Loucy (cell line): ENCODE data around the gene DHRS3.

Source experiments
- H2AFZ ChIP-seq: fragments of 200-600 bp; sonication (generic); 2 replicates; pipeline ENCODE4 v1.6.0; 2016; ENCODE audit warnings: antibody characterized with exemption, mild to moderate bottlenecking, low read length, moderate library complexity
- H3F3A ChIP-seq: fragments of 200-600 bp; 2 replicates; pipeline ENCODE4 v1.6.0; 2016; ENCODE audit warnings: antibody characterized with exemption, low read depth, mild to moderate bottlenecking
- H3K27me3 ChIP-seq: fragments of 200-600 bp; sonication (generic); 2 replicates; pipeline ENCODE4 v1.6.1; 2014; ENCODE audit warnings: low read length, mild to moderate bottlenecking; ENCODE audit not compliant: insufficient read depth, poor library complexity, severe bottlenecking
- H3K36me3 ChIP-seq: fragments of 200-600 bp; sonication (generic); 2 replicates; pipeline ENCODE4 v1.6.1; 2016; ENCODE audit warnings: low read length; ENCODE audit not compliant: insufficient read depth
- H3K4me1 ChIP-seq: fragments of 200-600 bp; sonication (generic); 2 replicates; pipeline ENCODE4 v1.5.1; 2014; ENCODE audit warnings: low read length, mild to moderate bottlenecking; ENCODE audit not compliant: insufficient read depth, poor library complexity, severe bottlenecking
- H3K4me2 ChIP-seq: fragments of 200-600 bp; sonication (generic); 2 replicates; pipeline ENCODE4 v1.6.0; 2014; ENCODE audit warnings: antibody characterized with exemption, low read length, low read depth, mild to moderate bottlenecking; ENCODE audit not compliant: poor library complexity, severe bottlenecking
- H3K4me3 ChIP-seq: fragments of 200-600 bp; sonication (generic); 2 replicates; pipeline ENCODE4 v1.5.1; 2014; ENCODE audit warnings: low read length, mild to moderate bottlenecking, mixed read lengths; ENCODE audit not compliant: poor library complexity, severe bottlenecking
- H3K79me2 ChIP-seq: fragments of 200-600 bp; sonication (generic); 2 replicates; pipeline ENCODE4 v1.6.1; 2014; ENCODE audit warnings: low read length; ENCODE audit not compliant: insufficient read depth
- H3K9ac ChIP-seq: fragments of 200-600 bp; sonication (generic); 2 replicates; pipeline ENCODE4 v1.6.0; 2014; ENCODE audit warnings: mild to moderate bottlenecking, low read depth, low read length, moderate library complexity; ENCODE audit not compliant: poor library complexity, severe bottlenecking
- H3K9me2 ChIP-seq: fragments of 200-600 bp; sonication (generic); replicated peaks from 2 replicates; pipeline ENCODE4 v1.6.1; 2016; ENCODE audit warnings: low read depth, low read length, mixed read lengths
- H3K9me3 ChIP-seq: fragments of 200-600 bp; sonication (generic); 2 replicates; pipeline ENCODE4 v1.6.1; 2014; ENCODE audit warnings: mild to moderate bottlenecking, antibody characterized with exemption, low read length, low read depth; ENCODE audit not compliant: insufficient read depth
- H4K20me1 ChIP-seq: fragments of 200-600 bp; sonication (generic); 2 replicates; pipeline ENCODE4 v1.6.0; 2014; ENCODE audit warnings: antibody characterized with exemption, low read length, mild to moderate bottlenecking; ENCODE audit not compliant: insufficient read depth, poor library complexity, severe bottlenecking
- CTCF ChIP-seq: fragments of 200-600 bp; sonication (generic); conservative IDR thresholded peaks from 2 replicates; pipeline ENCODE4 v1.5.1; 2014; ENCODE audit warnings: mild to moderate bottlenecking, antibody characterized with exemption, low read length
- EZH2phosphoT487 ChIP-seq: fragments of 200-600 bp; IDR thresholded peaks from 2 replicates; pipeline ENCODE4 v1.6.1; 2018; ENCODE audit warnings: antibody characterized with exemption, mild to moderate bottlenecking, moderate library complexity, borderline replicate concordance

The DHRS3 gene

GRCh38 chr1:12591267-12591938 lies 26.6 kb downstream of the DHRS3 start:
- Histone ChIP-seq H3K9ac (no peak overlapping the region), H3K79me2 (no peaks in the 10 kb centered on the region; the same call in 1 of the 2 replicates), H3K9me3 (no peaks in the 10 kb centered on the region), H4K20me1 (no peaks in the 10 kb centered on the region), H2AFZ (no peak overlapping the region), H3K4me2 (no peak overlapping the region), H3F3A (no peaks in the 10 kb centered on the region), H3K36me3 (no peaks in the 10 kb centered on the region), H3K9me2 (no peaks in the 10 kb centered on the region), H3K4me3 (no peak overlapping the region), H3K4me1 (no peaks in the 10 kb centered on the region), H3K27me3 (no peaks in the 10 kb centered on the region)
- TF ChIP-seq EZH2phosphoT487 = no peak
- no peak for TF ChIP-seq CTCF

- H3K79me2 ChIP-seq = no peaks in the 10 kb centered on the region; the same call in 1 of the 2 replicates
- H3K27me3 ChIP-seq = no peaks in the 10 kb centered on the region
- no peak overlapping the region for H3K4me2 ChIP-seq
- no peaks in the 10 kb centered on the region for H3K9me2 ChIP-seq
- H3K9me3 ChIP-seq = no peaks in the 10 kb centered on the region
- no peak overlapping the region for H3K4me3 ChIP-seq
- TF ChIP-seq EZH2phosphoT487 (no peak), CTCF (no peak)
- peaks cover 9% of the 10 kb centered on the region; the same call in 1 of the 2 replicates for H3K36me3 ChIP-seq
- no peak overlapping the region for H2AFZ ChIP-seq
- no peaks in the 10 kb centered on the region for H4K20me1 ChIP-seq
- H3K4me1 ChIP-seq = no peaks in the 10 kb centered on the region
- H3F3A ChIP-seq = no peaks in the 10 kb centered on the region
- H3K9ac ChIP-seq = no peak overlapping the region
Observed at GRCh38 chr1:12588695-12589094, 29.3 kb downstream of the DHRS3 start.

GRCh38 chr1:12587981-12588640 lies 29.9 kb downstream of the DHRS3 start:
- Histone ChIP-seq H3K4me1 (no peaks in the 10 kb centered on the region), H4K20me1 (no peaks in the 10 kb centered on the region), H3K36me3 (peaks cover 9% of the 10 kb centered on the region; the same call in 1 of the 2 replicates), H3K27me3 (no peaks in the 10 kb centered on the region), H3K9me2 (no peaks in the 10 kb centered on the region), H3F3A (no peaks in the 10 kb centered on the region), H3K9ac (no peak overlapping the region), H3K79me2 (no peaks in the 10 kb centered on the region; the same call in 1 of the 2 replicates), H3K4me3 (no peak overlapping the region), H3K4me2 (no peak overlapping the region), H2AFZ (no peak overlapping the region), H3K9me3 (no peaks in the 10 kb centered on the region)
- TF ChIP-seq CTCF (no peak), EZH2phosphoT487 (no peak)
